ENCODE data around the gene ST6GAL2. TPM values are rescaled to one million over a fixed set of nuclear protein-coding genes. Genes with fewer than 3 reads are reported as not detected.

ST6GAL2 gene
- total and polyA plus RNA-seq, 4 donors, result 1.0 to 3.6 (median 2.3) TPM

GRCh38 chr2:106845716-106846115 lies 40.3 kb downstream of the ST6GAL2 start:
- H3K4me1 ChIP-seq (ENCODE audit: control insufficient read depth in 4 of 4, insufficient read depth in 4 of 4, low read length in 3 of 4), result no peaks in the 10 kb centered on the region
- 82% methylated on average over 6 of the region's 6 CpGs for WGBS
- H3K27me3 ChIP-seq (ENCODE audit: control insufficient read depth in 4 of 4, insufficient read depth in 4 of 4, low read length in 3 of 4), result peaks cover 0 to 3% (median 0%) of the 10 kb centered on the region in 4 donors
- H3K36me3 ChIP-seq (ENCODE audit: control insufficient read depth in 4 of 4, insufficient read depth in 3 of 4, low read depth in 1 of 4, low read length in 3 of 4), result no peaks in the 10 kb centered on the region
- no peak overlapping the region for H3K4me3 ChIP-seq (ENCODE audit: low read depth in 1 of 3, low read length in 3 of 3)
- no peak overlapping the region for H3K27ac ChIP-seq (ENCODE audit: low read depth in 1 of 2, low read length in 2 of 2)
- H3K9me3 ChIP-seq (ENCODE audit: control insufficient read depth in 4 of 4, low read length in 3 of 4), result no peaks in the 10 kb centered on the region
- no peak overlapping the region for H3K9ac ChIP-seq (ENCODE audit: low read depth in 1 of 2, low read length in 2 of 2)
- no peak for DNase-seq (ENCODE audit: low spot score)
- TF ChIP-seq, protein P1, sequence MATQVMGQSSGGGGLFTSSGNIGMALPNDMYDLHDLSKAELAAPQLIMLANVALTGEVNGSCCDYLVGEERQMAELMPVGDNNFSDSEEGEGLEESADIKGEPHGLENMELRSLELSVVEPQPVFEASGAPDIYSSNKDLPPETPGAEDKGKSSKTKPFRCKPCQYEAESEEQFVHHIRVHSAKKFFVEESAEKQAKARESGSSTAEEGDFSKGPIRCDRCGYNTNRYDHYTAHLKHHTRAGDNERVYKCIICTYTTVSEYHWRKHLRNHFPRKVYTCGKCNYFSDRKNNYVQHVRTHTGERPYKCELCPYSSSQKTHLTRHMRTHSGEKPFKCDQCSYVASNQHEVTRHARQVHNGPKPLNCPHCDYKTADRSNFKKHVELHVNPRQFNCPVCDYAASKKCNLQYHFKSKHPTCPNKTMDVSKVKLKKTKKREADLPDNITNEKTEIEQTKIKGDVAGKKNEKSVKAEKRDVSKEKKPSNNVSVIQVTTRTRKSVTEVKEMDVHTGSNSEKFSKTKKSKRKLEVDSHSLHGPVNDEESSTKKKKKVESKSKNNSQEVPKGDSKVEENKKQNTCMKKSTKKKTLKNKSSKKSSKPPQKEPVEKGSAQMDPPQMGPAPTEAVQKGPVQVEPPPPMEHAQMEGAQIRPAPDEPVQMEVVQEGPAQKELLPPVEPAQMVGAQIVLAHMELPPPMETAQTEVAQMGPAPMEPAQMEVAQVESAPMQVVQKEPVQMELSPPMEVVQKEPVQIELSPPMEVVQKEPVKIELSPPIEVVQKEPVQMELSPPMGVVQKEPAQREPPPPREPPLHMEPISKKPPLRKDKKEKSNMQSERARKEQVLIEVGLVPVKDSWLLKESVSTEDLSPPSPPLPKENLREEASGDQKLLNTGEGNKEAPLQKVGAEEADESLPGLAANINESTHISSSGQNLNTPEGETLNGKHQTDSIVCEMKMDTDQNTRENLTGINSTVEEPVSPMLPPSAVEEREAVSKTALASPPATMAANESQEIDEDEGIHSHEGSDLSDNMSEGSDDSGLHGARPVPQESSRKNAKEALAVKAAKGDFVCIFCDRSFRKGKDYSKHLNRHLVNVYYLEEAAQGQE (IDR thresholded peaks at IDR 0.05), result no peak
- TF ChIP-seq CTCF (IDR thresholded peaks at IDR 0.05; ENCODE audit: low read depth, low read length, missing input control) (no peak), JUND (IDR thresholded peaks at IDR 0.05) (no peak), HNF4G (IDR thresholded peaks at IDR 0.05) (no peak), NR2F2 (IDR thresholded peaks at IDR 0.05) (no peak), YY1 (IDR thresholded peaks at IDR 0.05) (no peak), GABPA (IDR thresholded peaks at IDR 0.05 in 1 of 2, conservative IDR thresholded peaks at IDR 0.05 in 1 of 2) (no peak), TAF1 (conservative IDR thresholded peaks at IDR 0.05) (no peak), HNF4A (conservative IDR thresholded peaks at IDR 0.05) (no peak), RAD21 (IDR thresholded peaks at IDR 0.05) (no peak), EGR1 (IDR thresholded peaks at IDR 0.05; ENCODE audit: low read depth in 2 of 2) (no peak), FOXA2 (IDR thresholded peaks at IDR 0.05) (no peak), FOXA1 (IDR thresholded peaks at IDR 0.05) (no peak)
- TF ChIP-seq, protein P2, sequence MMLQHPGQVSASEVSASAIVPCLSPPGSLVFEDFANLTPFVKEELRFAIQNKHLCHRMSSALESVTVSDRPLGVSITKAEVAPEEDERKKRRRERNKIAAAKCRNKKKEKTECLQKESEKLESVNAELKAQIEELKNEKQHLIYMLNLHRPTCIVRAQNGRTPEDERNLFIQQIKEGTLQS (IDR thresholded peaks at IDR 0.05), result no peak
- TF ChIP-seq, protein P3, sequence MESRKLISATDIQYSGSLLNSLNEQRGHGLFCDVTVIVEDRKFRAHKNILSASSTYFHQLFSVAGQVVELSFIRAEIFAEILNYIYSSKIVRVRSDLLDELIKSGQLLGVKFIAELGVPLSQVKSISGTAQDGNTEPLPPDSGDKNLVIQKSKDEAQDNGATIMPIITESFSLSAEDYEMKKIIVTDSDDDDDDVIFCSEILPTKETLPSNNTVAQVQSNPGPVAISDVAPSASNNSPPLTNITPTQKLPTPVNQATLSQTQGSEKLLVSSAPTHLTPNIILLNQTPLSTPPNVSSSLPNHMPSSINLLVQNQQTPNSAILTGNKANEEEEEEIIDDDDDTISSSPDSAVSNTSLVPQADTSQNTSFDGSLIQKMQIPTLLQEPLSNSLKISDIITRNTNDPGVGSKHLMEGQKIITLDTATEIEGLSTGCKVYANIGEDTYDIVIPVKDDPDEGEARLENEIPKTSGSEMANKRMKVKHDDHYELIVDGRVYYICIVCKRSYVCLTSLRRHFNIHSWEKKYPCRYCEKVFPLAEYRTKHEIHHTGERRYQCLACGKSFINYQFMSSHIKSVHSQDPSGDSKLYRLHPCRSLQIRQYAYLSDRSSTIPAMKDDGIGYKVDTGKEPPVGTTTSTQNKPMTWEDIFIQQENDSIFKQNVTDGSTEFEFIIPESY (IDR thresholded peaks at IDR 0.05), result no peak

DNA sequence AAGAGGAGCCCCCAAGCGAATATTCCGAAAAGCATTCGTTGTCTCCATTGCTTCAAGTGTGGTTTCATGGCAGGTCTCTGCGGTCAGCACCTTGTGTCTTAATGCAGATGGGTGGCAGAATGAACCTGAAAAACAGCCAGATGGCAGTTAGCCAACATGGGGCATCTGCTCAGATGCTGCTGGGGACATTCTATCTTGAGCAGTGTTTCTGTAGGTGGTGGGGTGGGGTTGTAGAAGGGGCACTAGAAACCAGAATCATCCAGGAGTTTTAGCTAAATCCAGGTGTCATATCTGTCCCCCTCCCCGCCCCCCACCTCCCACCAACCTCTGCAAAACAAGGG lies 42.1 kb downstream of the ST6GAL2 start:
- 88% methylated on average over 5 of the region's 5 CpGs for WGBS
- no peaks in the 10 kb centered on the region for H3K4me1 ChIP-seq (ENCODE audit: control insufficient read depth in 4 of 4, insufficient read depth in 4 of 4, low read length in 3 of 4)
- TF ChIP-seq FOXA2 (IDR thresholded peaks at IDR 0.05), result no peak
- TF ChIP-seq, protein P3 (IDR thresholded peaks at IDR 0.05), result no peak
- no peak for TF ChIP-seq MAX (IDR thresholded peaks at IDR 0.05)
- no peak for TF ChIP-seq HNF4G (IDR thresholded peaks at IDR 0.05)
- TF ChIP-seq YY1 (IDR thresholded peaks at IDR 0.05), result no peak
- TF ChIP-seq JUND (IDR thresholded peaks at IDR 0.05), result no peak
- no peak for TF ChIP-seq NR2F2 (IDR thresholded peaks at IDR 0.05)
- TF ChIP-seq, protein P2 (IDR thresholded peaks at IDR 0.05), result no peak
- TF ChIP-seq GABPA (IDR thresholded peaks at IDR 0.05 in 1 of 2, conservative IDR thresholded peaks at IDR 0.05 in 1 of 2), result no peak
- no peak for TF ChIP-seq FOXA1 (IDR thresholded peaks at IDR 0.05)
- TF ChIP-seq CTCF (IDR thresholded peaks at IDR 0.05; ENCODE audit: low read depth, low read length, missing input control), result no peak
- TF ChIP-seq TAF1 (conservative IDR thresholded peaks at IDR 0.05), result no peak
- no peak for TF ChIP-seq SP1 (IDR thresholded peaks at IDR 0.05)

More for the DNA sequence above, 42.1 kb downstream of the ST6GAL2 start:
- H3K36me3 ChIP-seq (ENCODE audit: control insufficient read depth in 4 of 4, insufficient read depth in 3 of 4, low read depth in 1 of 4, low read length in 3 of 4), result no peaks in the 10 kb centered on the region
- H3K9ac ChIP-seq (ENCODE audit: low read depth in 1 of 2, low read length in 2 of 2), result no peak overlapping the region
- H3K4me3 ChIP-seq (ENCODE audit: low read depth in 1 of 3, low read length in 3 of 3), result no peak overlapping the region
- no peak for DNase-seq (ENCODE audit: low spot score)
- H3K27ac ChIP-seq (ENCODE audit: low read depth in 1 of 2, low read length in 2 of 2), result no peak overlapping the region
- no peaks in the 10 kb centered on the region for H3K9me3 ChIP-seq (ENCODE audit: control insufficient read depth in 4 of 4, low read length in 3 of 4)
- H3K27me3 ChIP-seq (ENCODE audit: control insufficient read depth in 4 of 4, insufficient read depth in 4 of 4, low read length in 3 of 4), result peaks cover 0 to 3% (median 0%) of the 10 kb centered on the region in 4 donors

All from liver (tissue), 9 donors.